AG10803 (cell line): ENCODE data around the gene CD163.
"Not testable (repeated sequence)": the region's sequence is repeated elsewhere in the genome, so short reads cannot be mapped to it uniquely, and the experiment has no call there.

ENCODE experiments used
- DNase-seq: peaks from one replicate; pipeline ENCODE4 v3.0.0; 2010; ENCODE audit warnings: low read depth
- H3K4me3 ChIP-seq: 2 replicates; pipeline ENCODE4 v1.5.1; 2011; ENCODE audit warnings: mild to moderate bottlenecking, low read length, control low read depth
- CTCF ChIP-seq: conservative IDR thresholded peaks from 2 replicates; pipeline ENCODE4 v1.5.1; 2011; ENCODE audit warnings: mild to moderate bottlenecking, low read length, control low read depth, inconsistent platforms

The CD163 gene

GRCh38 chr12:7503686-7504415, at the start of gene CD163:
TSS of gene CD163 (minus strand) at chr12:7503777. CDS start at chr12:7503690, 87 bp downstream.
- TF ChIP-seq CTCF = no peak
- DNase-seq = no peak
- no peak within 1 kb of the TSS for H3K4me3 ChIP-seq

GRCh38 chr12:7542813-7543212, 39.2 kb upstream of the CD163 start:
- no peak overlapping the region for H3K4me3 ChIP-seq
- peak; percentile 88 for DNase-seq
- no peak for TF ChIP-seq CTCF

- no peak for DNase-seq
- TF ChIP-seq CTCF = no peak
- H3K4me3 ChIP-seq = 0 out of 2 replicates have a peak overlapping the region, but pooled peaks have one; percentile 2
Measured at GRCh38 chr12:7542046-7542445, 38.5 kb upstream of the CD163 start.

- no peak for TF ChIP-seq CTCF
- H3K4me3 ChIP-seq = no peak overlapping the region
- DNase-seq = no peak
Measured at GRCh38 chr12:7514416-7514815, 10.8 kb upstream of the CD163 start.

- peak; percentile 97 for DNase-seq
- H3K4me3 ChIP-seq = no peak overlapping the region
- TF ChIP-seq CTCF = no peak
Measured at GRCh38 chr12:7512553-7512952, 9.0 kb upstream of the CD163 start.

- not testable (repeated sequence) for H3K4me3 ChIP-seq, DNase-seq
Measured at GRCh38 chr12:7509793-7510470, 6.4 kb upstream of the CD163 start.

- DNase-seq = no peak
Measured at GRCh38 chr12:7502612-7503011, 965 bp downstream of the CD163 start.

More at GRCh38 chr12:7502612-7503011, 965 bp downstream of the CD163 start:
- no peak overlapping the region for H3K4me3 ChIP-seq
- TF ChIP-seq CTCF = no peak
